ENCODE data around the gene NDC1.
A peak's percentile ranks its signal among the peaks of the same experiment; 100 is the strongest.
"Not testable (repeated sequence)": the region's sequence is repeated elsewhere in the genome, so short reads cannot be mapped to it uniquely, and the experiment has no call there.

NDC1 gene

GRCh38 chr1:53763911-53764310, 74.2 kb downstream of the NDC1 start:
- DNase-seq, result no peak

- no peak for DNase-seq
Observed at GRCh38 chr1:53763461-53763860, 74.6 kb downstream of the NDC1 start.

GRCh38 chr1:53760497-53760896, 77.6 kb downstream of the NDC1 start:
- DNase-seq, result not testable (repeated sequence)

GRCh38 chr1:53755874-53756273, 82.2 kb downstream of the NDC1 start:
- no peak for DNase-seq

GRCh38 chr1:53754484-53755312, 83.4 kb downstream of the NDC1 start:
- peak in 2 of 14 donors; percentile 4 to 10 for DNase-seq

GRCh38 chr1:53752281-53752680, 85.8 kb downstream of the NDC1 start:
- no peak for DNase-seq

GRCh38 chr1:53747841-53748240, 90.3 kb downstream of the NDC1 start:
- DNase-seq, result no peak

GRCh38 chr1:53740621-53741105, 97.4 kb downstream of the NDC1 start:
- DNase-seq, result peak in 2 of 14 donors; percentile 4 to 14

GRCh38 chr1:53739109-53739681, 98.9 kb downstream of the NDC1 start, which contains the start of gene GLIS1:
TSS of gene GLIS1 (minus strand) at chr1:53739164. CDS start at chr1:53738064, 1,100 bp downstream.
- DNase-seq, result peak in 13 of 14 donors; percentile 5 to 75 (median 51)

GRCh38 chr1:53738205-53739108, 99.6 kb downstream of the NDC1 start:
- DNase-seq, result peak in 1 of 14 donors; percentile 24

- peak in 1 of 14 donors; percentile 13 for DNase-seq
Observed at GRCh38 chr1:53737648-53738204, 100.4 kb downstream of the NDC1 start.

- no peak for DNase-seq
Observed at GRCh38 chr1:53736290-53736689, 101.8 kb downstream of the NDC1 start.

GRCh38 chr1:53735681-53736080, 102.4 kb downstream of the NDC1 start:
- DNase-seq, result no peak

- DNase-seq, result no peak
Observed at GRCh38 chr1:53735261-53735660, 102.8 kb downstream of the NDC1 start.

- DNase-seq, result no peak
Observed at GRCh38 chr1:53734650-53735211, 103.4 kb downstream of the NDC1 start.

- DNase-seq, result no peak
Observed at GRCh38 chr1:53733975-53734649, 104.0 kb downstream of the NDC1 start.

GRCh38 chr1:53733447-53733931, 104.6 kb downstream of the NDC1 start:
- no peak for DNase-seq

- no peak for DNase-seq
Observed at GRCh38 chr1:53732912-53733317, 105.2 kb downstream of the NDC1 start.

GRCh38 chr1:53732409-53732808, 105.7 kb downstream of the NDC1 start:
- no peak for DNase-seq

- no peak for DNase-seq
Observed at GRCh38 chr1:53731779-53732305, 106.3 kb downstream of the NDC1 start.

GRCh38 chr1:53731043-53731600, 107.0 kb downstream of the NDC1 start:
- DNase-seq, result no peak

Data from C1 segment of cervical spinal cord (tissue), 14 donors.